ENCODE results near the gene HCN1.

DNA sequence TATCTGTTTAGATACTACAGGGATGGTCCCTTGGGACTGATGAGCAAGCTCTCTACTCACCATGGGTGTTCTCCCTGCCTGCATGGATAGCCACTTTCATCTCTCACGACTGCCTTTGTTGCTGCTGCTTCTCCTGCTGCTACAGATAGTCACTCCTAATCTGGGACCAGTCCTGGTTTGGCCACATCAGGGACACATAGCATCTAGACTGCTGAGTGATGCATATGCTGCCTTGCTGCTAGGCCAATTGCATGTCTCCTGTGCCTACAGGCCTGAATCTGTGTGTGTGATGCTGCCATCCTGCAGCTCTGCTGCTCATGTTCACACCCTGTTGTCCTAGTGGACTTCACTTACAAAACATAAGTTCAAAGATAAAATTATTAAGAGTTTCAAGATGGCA lies 297.1 kb downstream of the HCN1 start:
- TF ChIP-seq, protein P1, sequence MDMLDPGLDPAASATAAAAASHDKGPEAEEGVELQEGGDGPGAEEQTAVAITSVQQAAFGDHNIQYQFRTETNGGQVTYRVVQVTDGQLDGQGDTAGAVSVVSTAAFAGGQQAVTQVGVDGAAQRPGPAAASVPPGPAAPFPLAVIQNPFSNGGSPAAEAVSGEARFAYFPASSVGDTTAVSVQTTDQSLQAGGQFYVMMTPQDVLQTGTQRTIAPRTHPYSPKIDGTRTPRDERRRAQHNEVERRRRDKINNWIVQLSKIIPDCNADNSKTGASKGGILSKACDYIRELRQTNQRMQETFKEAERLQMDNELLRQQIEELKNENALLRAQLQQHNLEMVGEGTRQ (IDR thresholded peaks at IDR 0.05; ENCODE audit: low read length), result no peak
- no peak for TF ChIP-seq MAFK (IDR thresholded peaks at IDR 0.05; ENCODE audit: low read depth, low read length)

Measured in H1 (cell line).